H1 (cell line): Measurements from ENCODE around the gene HBQ1. TPM values are rescaled to one million over a fixed set of nuclear protein-coding genes. Genes with fewer than 3 reads are reported as not detected.

Experiments
- CTCF ChIA-PET: fragments of 300-600 bp; sonication (Branson Sonifier 250); formaldehyde crosslinking; loops from one replicate; lab custom pipeline; 2021; ENCODE audit not compliant: partially characterized antibody; lab: Charles Lee
- POLR2A ChIA-PET: fragments of 300-600 bp; sonication (Branson Sonifier 250); formaldehyde crosslinking; loops from one replicate; lab custom pipeline; 2021; ENCODE audit warnings: inconsistent platforms; ENCODE audit not compliant: partially characterized antibody; lab: Charles Lee
- DNase-seq, 2 experiments: peaks; one replicate each; pipeline versions ENCODE4 v3.0.0 to v3.0.0-alpha.2; 2010 to 2022; ENCODE audit warnings: low spot score in 2 of 2, low read depth in 1 of 2, mixed read lengths in 1 of 2
- FAIRE-seq: peaks from 2 replicates; lab custom pipeline; 2011; peaks lifted over from hg19 to GRCh38; lab: Jason Lieb, UNC
- H2AFZ ChIP-seq: 2 replicates; pipeline ENCODE4 v1.8.1; 2012; ENCODE audit warnings: low read length, inconsistent platforms
- H2AK5ac ChIP-seq: 2 replicates; pipeline ENCODE4 v1.6.1; 2013; ENCODE audit warnings: low read depth, low read length
- H2BK120ac ChIP-seq: replicated peaks from 2 replicates; pipeline ENCODE3; 2013; ENCODE audit warnings: low read depth, low read length, inconsistent platforms
- H2BK12ac ChIP-seq: 2 replicates; pipeline ENCODE4 v1.6.1; 2013; ENCODE audit warnings: low read depth, low read length
- H2BK15ac ChIP-seq: 2 replicates; pipeline ENCODE4 v1.6.1; 2013; ENCODE audit warnings: low read length
- H2BK20ac ChIP-seq: 2 replicates; pipeline ENCODE4 v1.6.1; 2013; ENCODE audit warnings: low read length
- H2BK5ac ChIP-seq: 2 replicates; pipeline ENCODE4 v1.6.1; 2013; ENCODE audit warnings: low read depth, low read length
- H3K14ac ChIP-seq: 2 replicates; pipeline ENCODE4 v1.6.1; 2013; ENCODE audit warnings: inconsistent platforms; ENCODE audit not compliant: insufficient read length
- H3K18ac ChIP-seq: 2 replicates; pipeline ENCODE4 v1.6.1; 2013; ENCODE audit warnings: low read length; ENCODE audit errors: extremely low read depth
- H3K23ac ChIP-seq: 2 replicates; pipeline ENCODE4 v1.6.1; 2013; ENCODE audit warnings: inconsistent platforms; ENCODE audit not compliant: insufficient read length
- H3K23me2 ChIP-seq: 2 replicates; pipeline ENCODE4 v1.6.1; 2013; ENCODE audit warnings: low read depth, low read length
- H3K27ac ChIP-seq: 2 replicates; pipeline ENCODE4 v1.6.1; 2011; ENCODE audit warnings: low read depth, low read length, inconsistent platforms
- H3K27me3 ChIP-seq, 4 experiments: replicated peaks in 1 of 4; 1 replicate in 1 of 4; 2 replicates in 3 of 4; pipeline versions ENCODE4 v1.6.1 to v1.8.1; 2011 to 2013; ENCODE audit warnings: low read length in 3 of 4, mild to moderate bottlenecking in 3 of 4, inconsistent platforms in 2 of 4, mixed read lengths in 2 of 4, moderate library complexity in 1 of 4; ENCODE audit not compliant: control insufficient read depth in 3 of 4, insufficient read depth in 3 of 4; ENCODE audit errors: extremely low read depth in 1 of 4
- H3K36me3 ChIP-seq, 4 experiments: 2 replicates each; pipeline versions ENCODE4 v1.6.1 to v1.8.1; 2011 to 2013; ENCODE audit warnings: mild to moderate bottlenecking in 4 of 4, low read length in 3 of 4, moderate library complexity in 2 of 4, control low read depth in 1 of 4, inconsistent platforms in 1 of 4; ENCODE audit not compliant: insufficient read depth in 4 of 4, control insufficient read depth in 2 of 4
- H3K4ac ChIP-seq: replicated peaks from 2 replicates; pipeline ENCODE3; 2013; ENCODE audit warnings: low read length, low read depth, mixed read lengths, inconsistent platforms; ENCODE audit not compliant: insufficient read length
- H3K4me1 ChIP-seq, 4 experiments: replicated peaks in 1 of 4; 1 replicate in 1 of 4; 2 replicates in 3 of 4; pipeline versions ENCODE4 v1.6.1 to v1.8.1; 2011 to 2013; ENCODE audit warnings: low read length in 3 of 4, inconsistent platforms in 2 of 4, mixed read lengths in 1 of 4; ENCODE audit not compliant: insufficient read depth in 4 of 4, control insufficient read depth in 3 of 4
- H3K4me2 ChIP-seq, 2 experiments: 2 replicates each; pipeline versions ENCODE4 v1.6.1 to v1.8.1; 2011 to 2013; ENCODE audit warnings: low read depth in 2 of 2, low read length in 2 of 2, control low read depth in 1 of 2, inconsistent platforms in 1 of 2, mild to moderate bottlenecking in 1 of 2; ENCODE audit not compliant: insufficient read depth in 1 of 2
- H3K4me3 ChIP-seq, 4 experiments: fragments of 200-600, 300-600 bp in 1 of 4; sonication (generic), shearing (Covaris generic), sonication (Bioruptor Twin) in 1 of 4; 2 replicates each; pipeline versions ENCODE4 v1.5.1 to v1.8.1; 2011 to 2016; ENCODE audit warnings: low read length in 4 of 4, low read depth in 3 of 4, control low read depth in 2 of 4, inconsistent platforms in 2 of 4, mild to moderate bottlenecking in 2 of 4, mixed read lengths in 1 of 4, moderate library complexity in 1 of 4; ENCODE audit not compliant: insufficient read depth in 2 of 4; ENCODE audit errors: extremely low read depth in 1 of 4
- H3K56ac ChIP-seq: replicated peaks from 2 replicates; pipeline ENCODE3; 2013; ENCODE audit warnings: low read depth, mild to moderate bottlenecking, mixed read lengths, low read length, inconsistent platforms; ENCODE audit not compliant: insufficient read length
- H3K79me1 ChIP-seq: 2 replicates; pipeline ENCODE4 v1.6.1; 2013; ENCODE audit warnings: low read depth, low read length, control low read depth
- H3K79me2 ChIP-seq, 2 experiments: 2 replicates each; pipeline versions ENCODE4 v1.6.1 to v1.8.1; 2012 to 2013; ENCODE audit warnings: low read length in 2 of 2, mild to moderate bottlenecking in 2 of 2, inconsistent platforms in 1 of 2; ENCODE audit not compliant: insufficient read depth in 2 of 2, control insufficient read depth in 1 of 2
- H3K9ac ChIP-seq, 4 experiments: replicated peaks in 1 of 4; 1 replicate in 1 of 4; 2 replicates in 3 of 4; pipeline versions ENCODE4 v1.6.1 to v1.8.1; 2011 to 2013; ENCODE audit warnings: low read depth in 3 of 4, low read length in 3 of 4, control low read depth in 2 of 4, mild to moderate bottlenecking in 2 of 4, moderate library complexity in 2 of 4, inconsistent platforms in 1 of 4; ENCODE audit errors: extremely low read depth in 1 of 4
- H3K9me3 ChIP-seq, 2 experiments: 2 replicates each; pipeline versions ENCODE4 v1.6.1 to v1.8.1; 2012 to 2013; ENCODE audit warnings: mild to moderate bottlenecking in 2 of 2, moderate library complexity in 2 of 2, control low read depth in 1 of 2, inconsistent platforms in 1 of 2, low read depth in 1 of 2, low read length in 1 of 2, mixed read lengths in 1 of 2; ENCODE audit not compliant: insufficient read depth in 2 of 2
- H4K20me1 ChIP-seq, 2 experiments: replicated peaks in 1 of 2; 2 replicates each; pipeline versions ENCODE3 to v1.8.1; 2011 to 2013; ENCODE audit warnings: inconsistent platforms in 2 of 2, low read length in 2 of 2, mild to moderate bottlenecking in 1 of 2; ENCODE audit not compliant: insufficient read depth in 2 of 2, control insufficient read depth in 1 of 2
- H4K5ac ChIP-seq: 2 replicates; pipeline ENCODE4 v1.6.1; 2013; ENCODE audit warnings: low read length, low read depth, mixed read lengths, inconsistent platforms; ENCODE audit not compliant: insufficient read length
- H4K8ac ChIP-seq: 2 replicates; pipeline ENCODE4 v1.8.0; 2013; ENCODE audit warnings: mild to moderate bottlenecking, moderate library complexity, low read length, inconsistent platforms; ENCODE audit not compliant: insufficient read depth; ENCODE audit errors: extremely low read depth
- H4K91ac ChIP-seq: replicated peaks from 2 replicates; pipeline ENCODE3; 2013; ENCODE audit warnings: low read length, mixed read lengths, inconsistent platforms; ENCODE audit not compliant: insufficient read length
- CHD1 ChIP-seq: IDR thresholded peaks from 2 replicates; pipeline ENCODE4 v1.6.1; 2012; ENCODE audit warnings: low read depth, low read length, improper control_type of control experiment
- CTCF ChIP-seq, 3 experiments: IDR thresholded peaks; 1 replicate in 2 of 3; 2 replicates in 1 of 3; pipeline versions ENCODE4 v1.5.1 to v1.6.1; 2011; ENCODE audit warnings: low read length in 3 of 3, mild to moderate bottlenecking in 3 of 3, inconsistent platforms in 2 of 3, low read depth in 1 of 3, moderate library complexity in 1 of 3; ENCODE audit not compliant: insufficient read depth in 1 of 3; ENCODE audit errors: control extremely low read depth in 1 of 3
- MAFK ChIP-seq: IDR thresholded peaks from 2 replicates; pipeline ENCODE4 v1.6.1; 2012; ENCODE audit warnings: low read depth, mild to moderate bottlenecking, improper control_type of control experiment, low read length
- RBBP5 ChIP-seq: IDR thresholded peaks from 2 replicates; pipeline ENCODE4 v1.7.1; 2012; ENCODE audit warnings: low read depth, mild to moderate bottlenecking, inconsistent platforms, low read length, moderate library complexity, borderline replicate concordance
- SAP30 ChIP-seq: fragments of 300-600 bp; sonication (generic); IDR thresholded peaks from 2 replicates; pipeline ENCODE4 v1.7.1; 2012; ENCODE audit warnings: low read length, moderate library complexity, mild to moderate bottlenecking, inconsistent platforms; ENCODE audit not compliant: insufficient read depth, insufficient replicate concordance
- SIN3A ChIP-seq, 2 experiments: IDR thresholded peaks in 1 of 2; conservative IDR thresholded peaks in 1 of 2; 2 replicates each; pipeline ENCODE4 v1.6.1; 2011 to 2012; ENCODE audit warnings: low read length in 2 of 2, improper control_type of control experiment in 1 of 2, low read depth in 1 of 2, mild to moderate bottlenecking in 1 of 2
- WGBS, 2 experiments: shearing (Covaris generic) in 1 of 2; methylation state at CpG; one replicate each; pipeline versions ENCODE4 v1.1.6 to v1.1.7; 2013 to 2015; ENCODE audit warnings: low lambda C conversion rate in 2 of 2, mixed read lengths in 2 of 2, inconsistent platforms in 1 of 2, low coverage in 1 of 2, missing lambda C conversion rate in 1 of 2; ENCODE audit not compliant: insufficient replicate concordance in 2 of 2, insufficient coverage in 1 of 2, insufficient read length in 1 of 2; ENCODE audit errors: extremely low coverage in 1 of 2, missing lambda C conversion rate in 1 of 2; 5-methylcytosine and 5-hydroxymethylcytosine counted together
- polyA plus RNA-seq, 7 experiments: library from polyadenylated mRNA; depleted of rRNA in 3 of 7; stranded (reverse) in 5 of 7; unstranded in 2 of 7; fragments of >200 nt in 5 of 7; fragments of 200-250 nt in 2 of 7; gene quantifications; 1 replicate in 5 of 7; 2 replicates in 1 of 7; 4 replicates in 1 of 7; pipeline versions ENCODE4 v1.2.1 to v1.2.3, GENCODE V29; 2011 to 2013; ENCODE audit warnings: missing spikeins in 2 of 7, mixed read lengths in 2 of 7
- total RNA-seq: library from RNA; stranded (reverse); fragmentation: NEBNext Ultra II Directional; extraction: Animal tissue kit (Norgen Biotek cat#: 25700); gene quantifications from 2 replicates; pipeline ENCODE4 v1.2.1, GENCODE V29; 2021

HBQ1 gene
- total and polyA plus RNA-seq, 2 of the 8 experiments (the other 6 are each of a cell fraction or from before 2014, with no cell fraction given), result 2.9 to 17.1 TPM

DNA sequence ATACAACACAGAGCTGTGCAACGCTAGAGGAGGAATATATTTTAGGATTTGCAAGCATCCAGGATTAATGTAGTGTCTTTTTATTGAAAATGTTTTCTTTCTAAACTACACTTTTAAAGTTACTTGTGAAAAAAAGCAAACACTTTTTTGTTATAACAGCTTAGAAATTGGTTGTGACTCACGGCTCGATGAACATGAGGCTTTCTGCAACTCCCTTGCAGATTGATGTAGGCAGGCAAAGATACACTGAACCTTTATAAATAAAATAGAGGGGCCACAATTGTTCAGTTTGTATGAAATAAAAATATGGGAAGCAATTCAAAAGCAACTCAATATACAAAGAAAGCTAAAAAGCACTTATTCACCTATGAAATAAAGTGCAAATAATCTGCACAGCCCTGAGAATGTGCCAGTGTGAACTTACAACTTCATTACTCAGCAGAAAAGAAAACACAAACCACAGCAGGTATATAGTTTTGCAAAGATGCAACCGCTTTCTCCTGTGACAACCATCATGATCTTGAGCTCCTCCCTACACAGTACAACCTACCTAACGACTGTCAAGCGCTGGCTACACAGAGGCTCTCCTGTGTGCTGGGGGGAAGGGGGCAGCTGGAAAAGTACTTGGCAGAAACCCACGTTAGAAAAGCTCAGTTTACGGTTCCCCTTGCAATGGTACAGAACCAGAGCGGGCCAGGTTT, 48.0 kb downstream of the HBQ1 start:
- ChIA-PET CTCF (interaction anchor here (0.5 to 2.0 kb wide), 15 partner anchors 9 to 142 kb away, joined by 3 to 9 read pairs (median 3); no protein-coding TSS in a partner anchor), POLR2A (interaction anchor here (0.6 to 16.8 kb wide), 17 partner anchors 11 to 299 kb away, joined by 3 to 348 read pairs (median 3); partner anchors contain the start of genes CAPN15 and RHBDF1)
- H3K4me1 ChIP-seq, result peaks cover 0 to 5% (median 0%) of the 10 kb centered on the region in 4 experiments; a peak in 3 of 7 replicates
- peak overlapping the region; percentile 97 for H2BK5ac ChIP-seq
- H2BK12ac ChIP-seq, result no peak overlapping the region
- peaks cover 8 to 13% of the 10 kb centered on the region in 2 experiments for H4K20me1 ChIP-seq
- H2AK5ac ChIP-seq, result no peak overlapping the region
- peak overlapping the region; percentile 99; the same call in 1 of the 2 replicates for H4K8ac ChIP-seq
- H3K4me3 ChIP-seq, result peak overlapping the region; percentile 64 to 99 (median 92)
- no peak overlapping the region for H3K4ac ChIP-seq
- FAIRE-seq (no peak), DNase-seq (no peak)
- peaks cover 15 to 43% (median 27%) of the 10 kb centered on the region in 4 experiments for H3K36me3 ChIP-seq
- no peak overlapping the region for H3K23ac ChIP-seq
- 32% methylated on average over 9 of the region's 9 CpGs; no CpG with 5 or more reads in 1 of the 2 experiments for WGBS, 2 experiments
- peak overlapping the region; percentile 56 to 71 for H3K4me2 ChIP-seq
- H3K9ac ChIP-seq, result peak overlapping the region; percentile 83 to 96 (median 96)
- 0 out of 2 replicates have a peak overlapping the region, but pooled peaks have one; percentile 89 for H3K18ac ChIP-seq
- peaks cover 3% of the 10 kb centered on the region; the same call in 1 of the 2 replicates for H3K79me1 ChIP-seq
- peak overlapping the region; percentile 9 for H3K56ac ChIP-seq
- no peak overlapping the region for H2BK20ac ChIP-seq
- peak overlapping the region; percentile 81 for H4K5ac ChIP-seq
- no peak overlapping the region for H2AFZ ChIP-seq
- H3K23me2 ChIP-seq, result no peaks in the 10 kb centered on the region
- H3K79me2 ChIP-seq, result peaks cover 23 to 47% of the 10 kb centered on the region in 2 experiments
- H3K9me3 ChIP-seq, result no peaks in the 10 kb centered on the region
- no peak overlapping the region for H3K14ac ChIP-seq
- H4K91ac ChIP-seq, result no peak overlapping the region
- peak overlapping the region; percentile 96 for H3K27ac ChIP-seq
- H2BK15ac ChIP-seq, result no peak overlapping the region
- no peaks in the 10 kb centered on the region for H3K27me3 ChIP-seq
- no peak overlapping the region for H2BK120ac ChIP-seq
- TF ChIP-seq RBBP5 (no peak), SIN3A (conservative IDR thresholded peaks at IDR 0.05 in 1 of 2, IDR thresholded peaks at IDR 0.05 in 1 of 2; ENCODE audit: low read depth in 1 of 2, low read length in 2 of 2) (0 out of 4 replicates have a peak, but pooled peaks have one; percentile 27 to 35), CHD1 (no peak), CTCF (IDR thresholded peaks at IDR 0.05; ENCODE audit: control extremely low read depth in 1 of 3, insufficient read depth in 1 of 3, low read depth in 1 of 3, low read length in 3 of 3) (no peak), MAFK (peak; percentile 5; the same call in 1 of the 2 replicates), SAP30 (peak; percentile 83)
